GM19463 (cell line): ENCODE measurements around the gene CERS2.
A peak's percentile ranks its signal among the peaks of the same experiment; 100 is the strongest.

Experiments used
- ATAC-seq: cut with Tn5 transposase; IDR thresholded peaks from one replicate; pipeline ENCODE4 v1.9.1; 2021; ENCODE audit warnings: mild to moderate bottlenecking, moderate library complexity; ENCODE audit not compliant: unreplicated experiment

The CERS2 gene

DNA sequence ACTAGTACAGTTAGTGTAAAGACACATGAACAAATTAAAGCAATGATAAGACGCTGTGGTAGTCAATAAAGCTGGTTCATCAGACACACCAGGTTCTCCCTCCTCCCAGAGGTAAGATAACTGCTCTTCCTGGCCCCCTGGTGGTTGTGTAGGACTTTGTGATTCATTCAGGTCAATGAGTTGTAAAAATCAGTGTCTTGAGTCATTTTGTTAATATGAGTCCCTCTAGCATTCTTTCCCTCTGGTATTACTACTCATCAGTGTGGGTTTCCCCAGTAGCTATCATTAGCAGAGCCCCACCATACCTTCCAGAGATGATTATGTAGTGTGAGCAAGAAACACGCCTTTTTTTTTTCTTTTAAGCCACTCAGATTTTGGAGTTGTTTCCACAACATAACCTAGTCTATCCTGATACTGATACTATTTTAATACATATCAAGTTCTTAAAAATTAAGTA is 52.1 kb downstream of the CERS2 start:
- ATAC-seq: peak; percentile 64

DNA sequence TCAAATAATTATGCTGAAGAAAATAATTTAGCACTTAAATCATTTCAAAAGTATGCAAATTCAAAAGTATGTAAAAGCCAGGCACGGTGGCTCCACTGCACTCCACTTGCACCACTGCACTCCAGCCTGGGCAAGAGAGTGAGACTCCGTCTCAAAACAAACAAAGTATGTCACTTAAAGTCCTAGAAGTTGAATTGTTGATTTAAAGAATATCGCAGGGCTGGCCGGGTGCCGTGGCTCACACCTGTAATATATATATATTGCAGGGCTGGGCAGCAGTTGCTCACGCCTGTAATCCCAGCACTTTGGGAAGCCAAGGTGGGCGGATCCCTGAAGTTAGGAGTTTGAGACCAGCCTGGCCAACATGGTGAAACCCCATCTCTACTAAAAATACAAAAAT is 57.2 kb downstream of the CERS2 start:
- ATAC-seq: no peak
